A673 (cell line): ENCODE measurements around the gene MLPH. TPM values are rescaled to one million over a fixed set of nuclear protein-coding genes. Genes with fewer than 3 reads are reported as not detected.

Source experiments
- BruUV-seq: library from RNA; stranded (reverse); fragments of 400-500 nt; replicated peaks from 2 replicates; lab custom pipeline; 2021; lab: Mats Ljungman, UMichigan
- CTCF ChIA-PET: fragments of 300-600 bp; sonication (Branson Sonifier 250); formaldehyde crosslinking; loops from one replicate; lab custom pipeline; 2022; ENCODE audit warnings: antibody characterized with exemption; lab: Charles Lee
- POLR2A ChIA-PET: fragments of 300-600 bp; sonication (Branson Sonifier 250); formaldehyde crosslinking; loops from one replicate; lab custom pipeline; 2022; ENCODE audit warnings: antibody characterized with exemption; ENCODE audit not compliant: low non-redundant PET; lab: Charles Lee
- DNase-seq: peaks from one replicate; pipeline ENCODE4 v3.0.0-alpha.2; 2015; ENCODE audit warnings: low spot score
- H3K27ac ChIP-seq: fragments of 200-600 bp; sonication (generic); 2 replicates; pipeline ENCODE4 v1.5.1; 2016; ENCODE audit warnings: mixed run types, low read depth, mild to moderate bottlenecking, mixed read lengths, antibody characterized with exemption, low read length; ENCODE audit not compliant: poor library complexity, severe bottlenecking
- H3K27me3 ChIP-seq: fragments of 200-600 bp; sonication (generic); replicated peaks from 2 replicates; pipeline ENCODE4 v1.6.1; 2017; ENCODE audit warnings: mixed run types, low read depth, mild to moderate bottlenecking, mixed read lengths, antibody characterized with exemption, low read length; ENCODE audit not compliant: insufficient read depth, poor library complexity
- H3K36me3 ChIP-seq: fragments of 200-600 bp; sonication (generic); 2 replicates; pipeline ENCODE4 v1.6.1; 2016; ENCODE audit warnings: mixed run types, mild to moderate bottlenecking, mixed read lengths, antibody characterized with exemption, low read length; ENCODE audit not compliant: insufficient read depth, poor library complexity, severe bottlenecking
- H3K4me1 ChIP-seq: fragments of 200-600 bp; sonication (generic); 2 replicates; pipeline ENCODE4 v1.6.1; 2017; ENCODE audit warnings: mixed run types, mild to moderate bottlenecking, mixed read lengths, antibody characterized with exemption, low read length; ENCODE audit not compliant: insufficient read depth, poor library complexity, severe bottlenecking
- H3K4me3 ChIP-seq: fragments of 200-600 bp; sonication (generic); 2 replicates; pipeline ENCODE4 v1.5.1; 2016; ENCODE audit warnings: low read depth, mixed run types, mild to moderate bottlenecking, mixed read lengths, low read length; ENCODE audit not compliant: poor library complexity, severe bottlenecking
- H3K9me3 ChIP-seq: fragments of 200-600 bp; sonication (generic); 2 replicates; pipeline ENCODE4 v1.6.1; 2016; ENCODE audit warnings: mixed run types, low read depth, mild to moderate bottlenecking, mixed read lengths, antibody characterized with exemption, low read length; ENCODE audit not compliant: poor library complexity, severe bottlenecking
- EZH2 ChIP-seq: fragments of 200-600 bp; sonication (generic); IDR thresholded peaks from 2 replicates; pipeline ENCODE4 v1.6.1; 2017; ENCODE audit warnings: borderline replicate concordance, low read depth, mild to moderate bottlenecking, mixed read lengths, antibody characterized with exemption, low read length; ENCODE audit not compliant: poor library complexity, severe bottlenecking
- intact Hi-C: fragments of 100-400 bp; cut with micrococcal nuclease; formaldehyde crosslinking; loops from one replicate; pipeline ENCODE4 v1.10.0; 2022; ENCODE audit not compliant: unreplicated experiment
- total RNA-seq: library from RNA; stranded (reverse); gene quantifications from 2 replicates; pipeline ENCODE4 v1.2.3, GENCODE V29; 2021
- TF ChIP-seq, protein P1 (sequence below): fragments of 300-800, 200-600 bp; sonication (generic); conservative IDR thresholded peaks from 2 replicates; pipeline ENCODE4 v1.5.1; 2017; ENCODE audit warnings: low read depth, mild to moderate bottlenecking, antibody characterized with exemption, low read length, moderate library complexity, mixed read lengths

Gene MLPH
- total RNA-seq, 1 experiment from 2014 or later = not detected

DNA sequence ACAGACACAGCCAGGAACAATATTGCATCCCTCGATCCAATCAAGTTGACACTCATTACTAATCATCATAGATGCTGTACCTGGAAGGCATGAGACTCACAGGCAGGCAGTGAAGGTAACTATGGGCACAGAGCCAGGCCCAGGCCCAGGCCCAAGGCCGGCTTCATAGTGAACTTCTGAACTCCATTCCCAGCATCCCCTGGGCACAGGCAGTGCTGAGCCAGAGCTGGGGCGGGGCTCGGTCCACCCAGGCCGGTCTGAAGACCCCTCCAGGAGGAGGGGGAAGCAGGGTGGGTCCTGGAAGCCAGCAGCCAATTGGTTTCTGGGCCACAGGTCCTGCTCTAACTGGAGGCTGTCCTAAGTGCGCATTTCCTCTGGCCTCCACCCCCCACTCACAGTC is 37.6 kb downstream of the MLPH start:
- ChIA-PET POLR2A (no interaction called here), CTCF (no interaction called here)
- Histone ChIP-seq H3K4me1 (no peaks in the 10 kb centered on the region), H3K27ac (no peak overlapping the region), H3K4me3 (no peak overlapping the region), H3K36me3 (no peaks in the 10 kb centered on the region), H3K27me3 (no peaks in the 10 kb centered on the region), H3K9me3 (no peaks in the 10 kb centered on the region)
- DNase-seq = no peak
- BruUV-seq = no TSS peak
- intact Hi-C loops = no loop called here
- no peak for TF ChIP-seq EZH2
- TF ChIP-seq, protein P1, sequence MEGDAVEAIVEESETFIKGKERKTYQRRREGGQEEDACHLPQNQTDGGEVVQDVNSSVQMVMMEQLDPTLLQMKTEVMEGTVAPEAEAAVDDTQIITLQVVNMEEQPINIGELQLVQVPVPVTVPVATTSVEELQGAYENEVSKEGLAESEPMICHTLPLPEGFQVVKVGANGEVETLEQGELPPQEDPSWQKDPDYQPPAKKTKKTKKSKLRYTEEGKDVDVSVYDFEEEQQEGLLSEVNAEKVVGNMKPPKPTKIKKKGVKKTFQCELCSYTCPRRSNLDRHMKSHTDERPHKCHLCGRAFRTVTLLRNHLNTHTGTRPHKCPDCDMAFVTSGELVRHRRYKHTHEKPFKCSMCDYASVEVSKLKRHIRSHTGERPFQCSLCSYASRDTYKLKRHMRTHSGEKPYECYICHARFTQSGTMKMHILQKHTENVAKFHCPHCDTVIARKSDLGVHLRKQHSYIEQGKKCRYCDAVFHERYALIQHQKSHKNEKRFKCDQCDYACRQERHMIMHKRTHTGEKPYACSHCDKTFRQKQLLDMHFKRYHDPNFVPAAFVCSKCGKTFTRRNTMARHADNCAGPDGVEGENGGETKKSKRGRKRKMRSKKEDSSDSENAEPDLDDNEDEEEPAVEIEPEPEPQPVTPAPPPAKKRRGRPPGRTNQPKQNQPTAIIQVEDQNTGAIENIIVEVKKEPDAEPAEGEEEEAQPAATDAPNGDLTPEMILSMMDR = no peak

- no peak for DNase-seq
- Histone ChIP-seq H3K9me3 (no peaks in the 10 kb centered on the region), H3K4me1 (no peaks in the 10 kb centered on the region), H3K27ac (no peak overlapping the region), H3K36me3 (no peaks in the 10 kb centered on the region), H3K4me3 (no peak overlapping the region), H3K27me3 (no peaks in the 10 kb centered on the region)
- ChIA-PET POLR2A (no interaction called here), CTCF (no interaction called here)
- intact Hi-C loops = no loop called here
- no TSS peak for BruUV-seq
- no peak for TF ChIP-seq EZH2
- TF ChIP-seq, protein P1 = no peak
These were observed 38.6 kb downstream of the MLPH start for GRCh38 chr2:237525559-237526157.

DNA sequence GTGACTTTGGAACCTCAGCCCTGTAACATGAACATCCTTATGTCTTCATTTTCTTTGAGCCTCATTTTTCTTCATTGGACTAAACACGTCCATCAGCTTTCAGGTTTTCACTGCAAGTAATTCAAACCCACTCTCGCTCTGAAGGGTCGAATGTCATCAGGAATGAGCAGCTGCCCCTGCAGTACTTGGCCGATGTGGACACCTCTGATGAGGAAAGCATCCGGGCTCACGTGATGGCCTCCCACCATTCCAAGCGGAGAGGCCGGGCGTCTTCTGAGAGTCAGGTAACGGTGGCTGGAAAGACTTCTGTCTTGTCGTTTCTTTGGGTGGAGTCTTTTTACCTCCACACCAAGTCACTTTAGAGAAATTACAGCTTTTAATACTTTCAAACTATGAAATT is 40.2 kb downstream of the MLPH start:
- H3K4me1 ChIP-seq = no peaks in the 10 kb centered on the region
- CTCF ChIA-PET = no interaction called here
- intact Hi-C loops = no loop called here
- TF ChIP-seq, protein P1 = no peak
- TF ChIP-seq EZH2 = no peak
- BruUV-seq = no TSS peak
- H3K9me3 ChIP-seq = no peaks in the 10 kb centered on the region
- no peaks in the 10 kb centered on the region for H3K36me3 ChIP-seq
- POLR2A ChIA-PET = no interaction called here
- no peak overlapping the region for H3K4me3 ChIP-seq
- DNase-seq = no peak
- H3K27me3 ChIP-seq = no peaks in the 10 kb centered on the region
- H3K27ac ChIP-seq = no peak overlapping the region
